Parathyroid adenoma (tissue), 2 donors: Measurements from ENCODE around the gene TMPRSS6.

Experiments
- H2AFZ ChIP-seq: fragments of 300-600 bp; sonication (generic); one replicate; pipeline ENCODE4 v1.7.0; 2017; ENCODE audit warnings: antibody characterized with exemption, mild to moderate bottlenecking
- H3K27ac ChIP-seq: fragments of 300-600 bp; sonication (generic); one replicate; pipeline ENCODE4 v1.7.0; 2017
- H3K27me3 ChIP-seq: fragments of 300-600 bp; sonication (generic); one replicate; pipeline ENCODE4 v1.7.0; 2017; ENCODE audit warnings: low read length; ENCODE audit not compliant: control insufficient read depth, insufficient read depth
- H3K36me3 ChIP-seq: fragments of 300-600 bp; sonication (generic); one replicate; pipeline ENCODE4 v1.7.0; 2017; ENCODE audit warnings: low read length; ENCODE audit not compliant: control insufficient read depth, insufficient read depth
- H3K4me1 ChIP-seq: fragments of 300-600 bp; sonication (generic); one replicate; pipeline ENCODE4 v1.7.0; 2017; ENCODE audit warnings: control low read depth
- H3K4me2 ChIP-seq: fragments of 300-600 bp; sonication (generic); one replicate; pipeline ENCODE4 v1.7.0; 2017; ENCODE audit warnings: low read length
- H3K4me3 ChIP-seq: fragments of 300-600 bp; sonication (generic); one replicate; pipeline ENCODE4 v1.7.0; 2017; ENCODE audit warnings: low read depth, low read length
- H3K79me2 ChIP-seq: fragments of 300-600 bp; sonication (generic); one replicate; pipeline ENCODE4 v1.7.0; 2017; ENCODE audit warnings: control low read depth
- H3K9ac ChIP-seq: fragments of 300-600 bp; sonication (generic); one replicate; pipeline ENCODE4 v1.7.0; 2017; ENCODE audit warnings: mild to moderate bottlenecking
- H3K9me3 ChIP-seq: fragments of 300-600 bp; sonication (generic); one replicate; pipeline ENCODE4 v1.7.0; 2017; ENCODE audit warnings: low read length; ENCODE audit not compliant: control insufficient read depth
- CTCF ChIP-seq: fragments of 300-600 bp; sonication (generic); IDR thresholded peaks from one replicate; pipeline ENCODE4 v1.7.0; 2017; ENCODE audit warnings: antibody characterized with exemption, mild to moderate bottlenecking
- donor health status: primary hyperparathyroidism.

The TMPRSS6 gene

GRCh38 chr22:37022483-37023337, 86.8 kb downstream of the TMPRSS6 start:
- Histone ChIP-seq H2AFZ (no peak overlapping the region), H3K36me3 (no peaks in the 10 kb centered on the region), H3K4me2 (no peak overlapping the region), H3K27ac (no peak overlapping the region), H3K9me3 (no peaks in the 10 kb centered on the region), H3K9ac (no peak overlapping the region), H3K79me2 (no peaks in the 10 kb centered on the region), H3K27me3 (no peaks in the 10 kb centered on the region), H3K4me1 (no peaks in the 10 kb centered on the region), H3K4me3 (no peak overlapping the region)
- no peak for TF ChIP-seq CTCF

- no peak overlapping the region for H3K4me2 ChIP-seq
- TF ChIP-seq CTCF, result peak; percentile 50
- H3K79me2 ChIP-seq, result no peaks in the 10 kb centered on the region
- H3K9me3 ChIP-seq, result no peaks in the 10 kb centered on the region
- no peaks in the 10 kb centered on the region for H3K4me1 ChIP-seq
- H3K9ac ChIP-seq, result no peak overlapping the region
- no peak overlapping the region for H2AFZ ChIP-seq
- H3K4me3 ChIP-seq, result no peak overlapping the region
- H3K27ac ChIP-seq, result no peak overlapping the region
- H3K27me3 ChIP-seq, result no peaks in the 10 kb centered on the region
- H3K36me3 ChIP-seq, result no peaks in the 10 kb centered on the region
These were observed 87.6 kb downstream of the TMPRSS6 start for GRCh38 chr22:37021710-37022482.

GRCh38 chr22:37021041-37021440, 88.5 kb downstream of the TMPRSS6 start:
- H3K79me2 ChIP-seq, result no peaks in the 10 kb centered on the region
- no peaks in the 10 kb centered on the region for H3K27me3 ChIP-seq
- H3K4me3 ChIP-seq, result no peak overlapping the region
- H3K9ac ChIP-seq, result no peak overlapping the region
- H2AFZ ChIP-seq, result no peak overlapping the region
- no peak for TF ChIP-seq CTCF
- no peak overlapping the region for H3K27ac ChIP-seq
- H3K4me2 ChIP-seq, result no peak overlapping the region
- no peaks in the 10 kb centered on the region for H3K36me3 ChIP-seq
- H3K9me3 ChIP-seq, result no peaks in the 10 kb centered on the region
- H3K4me1 ChIP-seq, result no peaks in the 10 kb centered on the region

- Histone ChIP-seq H2AFZ (peak overlapping the region; percentile 56), H3K4me2 (peak overlapping the region; percentile 52), H3K9me3 (no peaks in the 10 kb centered on the region), H3K36me3 (no peaks in the 10 kb centered on the region), H3K4me1 (no peaks in the 10 kb centered on the region), H3K27ac (no peak overlapping the region), H3K79me2 (no peaks in the 10 kb centered on the region), H3K9ac (no peak overlapping the region), H3K27me3 (no peaks in the 10 kb centered on the region), H3K4me3 (peak overlapping the region; percentile 76)
- TF ChIP-seq CTCF, result no peak
These were observed 89.4 kb downstream of the TMPRSS6 start for GRCh38 chr22:37020192-37020479.
